ENCODE results near the gene B3GNT5. TPM values are rescaled to one million over a fixed set of nuclear protein-coding genes. Genes with fewer than 3 reads are reported as not detected.

Gene B3GNT5
- total and polyA plus RNA-seq, 9 of the 15 experiments (the other 6 are each of a cell fraction or from before 2014, with no cell fraction given): 8.8 to 23.8 (median 14.4) TPM

- TF ChIP-seq MBD2 (IDR thresholded peaks at IDR 0.05; ENCODE audit: borderline replicate concordance, low read depth) (no peak), NR2C2 (CRISPR knock-in tag; IDR thresholded peaks at IDR 0.05) (no peak), NR2C2 (tag; IDR thresholded peaks at IDR 0.05) (peak; percentile 45), KLF13 (tag; IDR thresholded peaks at IDR 0.05; ENCODE audit: borderline replicate concordance, low read depth) (no peak), ZBTB49 (CRISPR knock-in tag; IDR thresholded peaks at IDR 0.05; ENCODE audit: borderline replicate concordance) (no peak), FOXJ3 (CRISPR knock-in tag; IDR thresholded peaks at IDR 0.05) (no peak), DMBX1 (CRISPR knock-in tag; IDR thresholded peaks at IDR 0.05; ENCODE audit: borderline replicate concordance) (peak; percentile 40; the same call in 1 of the 2 replicates), ZNF589 (CRISPR knock-in tag; IDR thresholded peaks at IDR 0.05; ENCODE audit: low read depth) (0 out of 2 replicates have a peak, but pooled peaks have one; percentile 34), NR0B1 (IDR thresholded peaks at IDR 0.05; ENCODE audit: partially characterized antibody) (no peak), ATF3 (IDR thresholded peaks at IDR 0.05) (peak; percentile 86), ATF3 (CRISPR knock-in tag; conservative IDR thresholded peaks at IDR 0.05) (no peak), AFF4 (CRISPR knock-in tag; IDR thresholded peaks at IDR 0.05) (no peak), ZNF592 (IDR thresholded peaks at IDR 0.05) (peak; percentile 64; the same call in 1 of the 2 replicates)
Measured at GRCh38 chr3:183285828-183286457, 32.9 kb downstream of the B3GNT5 start (continued).
